Omental fat pad (tissue), 4 donors: ENCODE results near the gene TLX3. TPM values are rescaled to one million over a fixed set of nuclear protein-coding genes. Genes with fewer than 3 reads are reported as not detected.

Experiments
- ATAC-seq: fragments of 150-250 bp; one replicate; pipeline ENCODE4 v1.9.1; 2016; ENCODE audit warnings: mild to moderate bottlenecking, moderate library complexity; ENCODE audit not compliant: low FRiP score
- DNase-seq: peaks from one replicate; pipeline ENCODE4 v3.0.0-alpha.2; 2019; ENCODE audit warnings: low spot score
- total RNA-seq, 4 donors: library from RNA; depleted of rRNA; stranded (reverse); fragments of >200 nt; gene quantifications; one replicate each; pipeline ENCODE4 v1.1.0, GENCODE V29; 2016
- TF ChIP-seq, protein P1 (sequence below), 3 donors: fragments of 450-650 bp; IDR thresholded peaks; one replicate each; pipeline ENCODE4 v1.5.1; 2016 to 2017; ENCODE audit warnings: antibody characterized with exemption in 3 of 3, mild to moderate bottlenecking in 3 of 3, moderate library complexity in 2 of 3

TLX3 gene
- total RNA-seq, 4 donors from 2014 or later, result not detected

DNA sequence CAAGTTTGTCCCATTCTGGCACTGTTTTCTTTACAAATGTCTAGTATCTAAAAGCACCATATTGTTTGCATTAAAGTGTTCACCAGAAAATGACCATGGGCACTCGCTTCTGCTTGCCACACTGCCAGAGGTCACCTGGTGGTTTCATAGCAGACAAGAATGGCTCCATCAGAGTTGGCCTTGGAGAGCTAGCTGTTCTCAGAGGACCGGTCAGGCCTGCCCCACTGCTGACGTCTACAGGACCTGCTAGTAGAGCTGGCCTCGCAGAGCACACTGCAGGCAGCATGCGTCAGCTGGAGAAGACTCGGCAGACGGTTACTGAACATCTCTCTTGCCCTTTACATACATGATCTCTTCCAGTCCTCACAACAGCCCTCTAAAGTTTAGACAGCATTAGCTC lies 8.7 kb upstream of the TLX3 start:
- no peak for ATAC-seq
- TF ChIP-seq, protein P1, sequence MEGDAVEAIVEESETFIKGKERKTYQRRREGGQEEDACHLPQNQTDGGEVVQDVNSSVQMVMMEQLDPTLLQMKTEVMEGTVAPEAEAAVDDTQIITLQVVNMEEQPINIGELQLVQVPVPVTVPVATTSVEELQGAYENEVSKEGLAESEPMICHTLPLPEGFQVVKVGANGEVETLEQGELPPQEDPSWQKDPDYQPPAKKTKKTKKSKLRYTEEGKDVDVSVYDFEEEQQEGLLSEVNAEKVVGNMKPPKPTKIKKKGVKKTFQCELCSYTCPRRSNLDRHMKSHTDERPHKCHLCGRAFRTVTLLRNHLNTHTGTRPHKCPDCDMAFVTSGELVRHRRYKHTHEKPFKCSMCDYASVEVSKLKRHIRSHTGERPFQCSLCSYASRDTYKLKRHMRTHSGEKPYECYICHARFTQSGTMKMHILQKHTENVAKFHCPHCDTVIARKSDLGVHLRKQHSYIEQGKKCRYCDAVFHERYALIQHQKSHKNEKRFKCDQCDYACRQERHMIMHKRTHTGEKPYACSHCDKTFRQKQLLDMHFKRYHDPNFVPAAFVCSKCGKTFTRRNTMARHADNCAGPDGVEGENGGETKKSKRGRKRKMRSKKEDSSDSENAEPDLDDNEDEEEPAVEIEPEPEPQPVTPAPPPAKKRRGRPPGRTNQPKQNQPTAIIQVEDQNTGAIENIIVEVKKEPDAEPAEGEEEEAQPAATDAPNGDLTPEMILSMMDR (IDR thresholded peaks at IDR 0.05), result no peak
- no peak for DNase-seq

DNA sequence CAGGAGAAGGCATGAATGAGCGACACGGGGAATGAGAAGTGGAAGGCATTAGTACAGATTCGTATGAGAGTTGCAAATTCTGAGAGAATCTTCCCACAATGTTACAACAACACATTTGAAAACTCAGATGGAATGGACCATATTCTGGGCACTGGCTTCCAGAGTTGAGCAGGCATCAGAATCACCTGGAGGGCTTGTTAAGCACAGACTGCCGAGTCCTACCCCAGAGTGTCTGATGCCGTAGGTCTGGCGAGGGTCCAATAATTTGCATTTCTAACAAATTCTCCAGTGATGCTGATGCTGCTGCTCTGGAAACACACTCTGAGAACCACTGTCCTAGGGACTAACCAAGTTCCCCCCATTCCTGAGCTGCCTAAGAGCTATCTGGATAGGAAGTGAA lies 2.9 kb upstream of the TLX3 start:
- TF ChIP-seq, protein P1 (IDR thresholded peaks at IDR 0.05), result no peak
- DNase-seq, result no peak
- no peak for ATAC-seq

DNA sequence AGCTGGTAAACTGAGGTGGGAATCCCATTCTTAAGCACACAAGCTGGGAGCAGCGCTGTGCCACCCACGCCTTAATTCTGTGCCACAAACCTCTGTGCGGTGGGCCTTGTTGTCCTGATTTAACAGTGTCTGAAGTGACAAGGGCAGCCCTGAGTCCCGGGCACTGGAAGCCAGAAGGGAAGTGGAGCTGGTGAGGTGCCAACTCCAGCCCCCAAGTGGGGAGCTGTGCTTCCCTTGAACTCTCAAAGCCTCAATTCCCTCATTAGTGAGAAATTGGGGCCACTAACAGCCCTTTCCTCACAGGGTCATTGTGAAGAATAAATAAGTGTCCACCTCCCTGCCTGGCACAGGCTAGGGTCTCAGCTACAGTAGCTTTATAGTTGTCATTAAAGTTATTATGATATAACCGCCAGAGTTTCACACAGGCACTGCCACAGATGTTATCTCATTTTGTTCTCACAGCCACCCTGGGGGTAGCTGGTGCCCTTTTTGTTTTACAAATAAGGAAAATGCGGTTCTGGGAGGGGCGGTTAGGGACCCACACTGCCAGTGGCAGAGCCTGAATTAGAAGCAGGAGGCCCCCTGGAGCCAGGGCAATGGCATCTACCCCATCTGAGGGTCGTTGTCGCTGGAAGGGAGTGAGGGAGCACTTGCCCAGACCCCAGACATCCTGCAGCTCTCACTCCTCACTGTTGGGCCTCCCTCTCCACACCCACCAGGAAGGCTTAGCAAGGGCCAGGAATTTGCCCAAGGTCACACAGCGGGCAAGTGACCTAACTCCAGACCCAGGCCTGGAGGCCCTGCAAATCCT lies 2.1 kb upstream of the TLX3 start:
- no peak for DNase-seq
- TF ChIP-seq, protein P1 (IDR thresholded peaks at IDR 0.05), result no peak
- no peak for ATAC-seq

DNA sequence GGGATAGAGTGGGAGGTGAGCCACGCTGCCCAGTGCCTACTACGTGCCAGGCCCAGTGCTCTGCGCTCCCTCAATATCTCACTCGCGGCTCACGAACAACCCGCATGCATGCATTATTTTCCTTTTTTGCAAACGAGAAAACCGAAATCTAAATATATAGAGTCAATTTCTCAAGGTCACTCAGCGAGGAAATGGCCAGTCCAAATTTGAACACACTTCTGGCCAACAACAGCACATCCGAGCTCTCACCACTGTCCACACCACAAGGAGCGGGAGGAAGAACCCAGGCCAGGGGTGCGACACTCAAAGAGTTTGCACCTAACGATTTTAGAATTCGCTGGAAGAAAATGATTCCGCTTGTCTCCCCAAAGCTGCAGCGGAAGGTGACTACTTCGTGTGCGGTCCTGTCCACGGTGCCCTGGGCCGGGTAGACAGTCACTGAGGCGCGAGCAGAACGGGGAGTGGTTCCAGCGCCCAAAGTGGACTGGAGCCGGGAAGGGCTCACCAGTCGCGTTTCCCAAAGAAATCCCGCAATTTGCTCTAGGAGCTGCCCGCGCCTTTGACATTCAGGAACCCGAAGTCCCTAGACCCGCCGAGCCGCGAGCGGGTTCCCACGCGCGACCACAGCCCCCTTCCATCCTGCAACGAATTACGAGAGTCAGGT lies 1.1 kb upstream of the TLX3 start:
- no peak for DNase-seq
- TF ChIP-seq, protein P1 (IDR thresholded peaks at IDR 0.05), result no peak
- no peak for ATAC-seq

DNA sequence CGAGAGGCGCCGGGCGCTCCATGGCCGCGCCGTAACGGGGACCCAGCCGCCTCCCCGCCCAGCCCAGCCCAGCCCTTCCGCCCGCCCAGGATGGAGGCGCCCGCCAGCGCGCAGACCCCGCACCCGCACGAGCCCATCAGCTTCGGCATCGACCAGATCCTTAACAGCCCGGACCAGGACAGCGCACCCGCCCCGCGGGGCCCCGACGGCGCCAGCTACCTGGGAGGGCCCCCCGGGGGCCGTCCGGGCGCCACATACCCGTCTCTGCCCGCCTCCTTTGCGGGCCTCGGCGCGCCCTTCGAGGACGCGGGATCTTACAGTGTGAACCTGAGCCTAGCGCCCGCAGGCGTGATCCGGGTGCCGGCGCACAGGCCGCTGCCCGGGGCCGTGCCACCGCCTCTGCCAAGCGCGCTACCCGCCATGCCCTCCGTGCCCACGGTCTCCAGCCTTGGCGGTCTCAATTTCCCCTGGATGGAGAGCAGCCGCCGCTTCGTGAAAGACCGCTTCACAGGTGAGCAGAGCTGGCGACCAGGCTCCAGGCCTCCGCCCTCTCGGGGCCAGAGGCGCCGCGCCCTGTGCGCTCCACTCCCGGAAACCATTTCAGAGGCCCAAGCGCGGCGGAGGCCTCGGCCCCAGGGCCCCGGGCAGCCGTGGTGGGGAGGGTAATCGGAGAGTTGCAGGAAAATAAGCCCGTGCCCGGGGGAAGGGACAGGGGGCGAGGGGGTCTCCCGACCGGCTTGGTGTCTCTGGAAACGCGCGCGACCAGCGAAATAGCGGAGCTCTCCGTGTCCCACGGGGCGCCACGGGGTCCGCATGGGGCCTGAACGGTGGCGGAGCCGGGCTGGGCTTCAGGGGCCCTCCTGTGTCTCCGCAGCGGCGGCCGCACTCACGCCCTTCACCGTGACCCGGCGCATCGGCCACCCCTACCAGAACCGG lies 496 bp downstream of the TLX3 start:
- DNase-seq (no peak), ATAC-seq (no peak)
- TF ChIP-seq, protein P1 (IDR thresholded peaks at IDR 0.05), result no peak

DNA sequence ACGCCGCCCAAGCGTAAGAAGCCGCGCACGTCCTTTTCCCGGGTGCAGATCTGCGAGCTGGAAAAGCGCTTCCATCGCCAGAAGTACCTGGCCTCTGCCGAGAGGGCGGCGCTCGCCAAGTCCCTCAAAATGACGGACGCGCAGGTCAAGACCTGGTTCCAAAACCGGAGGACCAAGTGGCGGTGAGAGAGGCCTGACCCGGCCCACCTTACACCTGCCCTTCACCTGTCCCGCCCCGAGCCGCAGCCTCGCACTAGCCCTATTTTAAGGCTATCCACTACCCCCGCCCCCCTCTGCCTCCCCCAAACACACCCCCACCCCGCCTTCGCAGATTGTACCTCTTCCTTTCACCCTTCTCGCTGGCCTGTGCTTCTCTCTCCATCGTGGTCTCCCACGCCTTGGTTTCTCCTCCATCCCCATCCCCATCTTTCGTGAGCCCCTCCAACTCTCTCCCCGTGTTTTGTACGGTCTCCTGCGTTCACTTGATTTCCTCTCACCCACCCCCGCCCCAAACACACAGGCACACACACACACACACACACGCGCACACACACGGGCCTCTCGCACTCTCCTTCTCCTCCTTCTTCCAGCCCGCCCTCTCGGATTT lies 1.3 kb downstream of the TLX3 start:
- TF ChIP-seq, protein P1 (IDR thresholded peaks at IDR 0.05), result no peak
- no peak for ATAC-seq
- DNase-seq, result no peak
